Fibroblast of the conjunctiva (primary cell): ENCODE data around the gene OLAH.
A peak's percentile ranks its signal among the peaks of the same experiment; 100 is the strongest.
"Not testable (repeated sequence)": the region's sequence is repeated elsewhere in the genome, so short reads cannot be mapped to it uniquely, and the experiment has no call there.

Experiments used
- DNase-seq: peaks from one replicate; pipeline ENCODE4 v3.0.0-alpha.2; 2010; ENCODE audit warnings: low read depth

OLAH gene

GRCh38 chr10:15043674-15044073, at the start of gene OLAH:
Gene OLAH, plus strand, starts transcription at chr10:15043943. Its CDS starts 3,346 bp downstream, at chr10:15047289.
- DNase-seq, result no peak

- no peak for DNase-seq
Observed at GRCh38 chr10:14995964-14996565, 47.7 kb upstream of the OLAH start.

GRCh38 chr10:15013530-15013929, 30.2 kb upstream of the OLAH start:
- not testable (repeated sequence) for DNase-seq

GRCh38 chr10:15015451-15015850, 28.3 kb upstream of the OLAH start:
- no peak for DNase-seq

- not testable (repeated sequence) for DNase-seq
Observed at GRCh38 chr10:15020966-15021365, 22.8 kb upstream of the OLAH start.

GRCh38 chr10:15023079-15023478, 20.7 kb upstream of the OLAH start:
- not testable (repeated sequence) for DNase-seq

GRCh38 chr10:15024017-15025004, 19.4 kb upstream of the OLAH start:
- not testable (repeated sequence) for DNase-seq

- not testable (repeated sequence) for DNase-seq
Observed at GRCh38 chr10:15025040-15025439, 18.7 kb upstream of the OLAH start.

- no peak for DNase-seq
Observed at GRCh38 chr10:15027741-15028140, 16.0 kb upstream of the OLAH start.

- DNase-seq, result peak; percentile 13
Observed at GRCh38 chr10:15035385-15036301, 8.1 kb upstream of the OLAH start.

- no peak for DNase-seq
Observed at GRCh38 chr10:15037691-15038090, 6.1 kb upstream of the OLAH start.

GRCh38 chr10:15038416-15038815, 5.3 kb upstream of the OLAH start:
- no peak for DNase-seq

- no peak for DNase-seq
Observed at GRCh38 chr10:15045380-15045779, 1.6 kb downstream of the OLAH start.

- peak; percentile 74 for DNase-seq
Observed at GRCh38 chr10:15046626-15047025, 2.9 kb downstream of the OLAH start.

- no peak for DNase-seq
Observed at GRCh38 chr10:15049533-15049932, 5.8 kb downstream of the OLAH start.

- DNase-seq, result no peak
Observed at GRCh38 chr10:15052121-15052520, 8.4 kb downstream of the OLAH start.

- DNase-seq, result no peak
Observed at GRCh38 chr10:15053061-15053460, 9.3 kb downstream of the OLAH start.

- DNase-seq, result no peak
Observed at GRCh38 chr10:15058689-15059088, 14.9 kb downstream of the OLAH start.

- no peak for DNase-seq
Observed at GRCh38 chr10:15059914-15060313, 16.2 kb downstream of the OLAH start.

GRCh38 chr10:15060638-15061037, 16.9 kb downstream of the OLAH start:
- DNase-seq, result no peak

GRCh38 chr10:15067154-15067553, 23.4 kb downstream of the OLAH start:
- DNase-seq, result no peak

GRCh38 chr10:15068802-15069201, 25.1 kb downstream of the OLAH start:
- DNase-seq, result peak; percentile 73
